ENCODE measurements around the gene EGF.

Gene EGF

GRCh38 chr4:109886303-109886702 lies 26.4 kb upstream of the EGF start:
- H3K27ac ChIP-seq = no peak overlapping the region
- TF ChIP-seq, protein P1, sequence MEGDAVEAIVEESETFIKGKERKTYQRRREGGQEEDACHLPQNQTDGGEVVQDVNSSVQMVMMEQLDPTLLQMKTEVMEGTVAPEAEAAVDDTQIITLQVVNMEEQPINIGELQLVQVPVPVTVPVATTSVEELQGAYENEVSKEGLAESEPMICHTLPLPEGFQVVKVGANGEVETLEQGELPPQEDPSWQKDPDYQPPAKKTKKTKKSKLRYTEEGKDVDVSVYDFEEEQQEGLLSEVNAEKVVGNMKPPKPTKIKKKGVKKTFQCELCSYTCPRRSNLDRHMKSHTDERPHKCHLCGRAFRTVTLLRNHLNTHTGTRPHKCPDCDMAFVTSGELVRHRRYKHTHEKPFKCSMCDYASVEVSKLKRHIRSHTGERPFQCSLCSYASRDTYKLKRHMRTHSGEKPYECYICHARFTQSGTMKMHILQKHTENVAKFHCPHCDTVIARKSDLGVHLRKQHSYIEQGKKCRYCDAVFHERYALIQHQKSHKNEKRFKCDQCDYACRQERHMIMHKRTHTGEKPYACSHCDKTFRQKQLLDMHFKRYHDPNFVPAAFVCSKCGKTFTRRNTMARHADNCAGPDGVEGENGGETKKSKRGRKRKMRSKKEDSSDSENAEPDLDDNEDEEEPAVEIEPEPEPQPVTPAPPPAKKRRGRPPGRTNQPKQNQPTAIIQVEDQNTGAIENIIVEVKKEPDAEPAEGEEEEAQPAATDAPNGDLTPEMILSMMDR (IDR thresholded peaks at IDR 0.05) = no peak

GRCh38 chr4:109887071-109887470 lies 25.6 kb upstream of the EGF start:
- TF ChIP-seq, protein P1 (IDR thresholded peaks at IDR 0.05) = no peak
- no peak overlapping the region for H3K4me3 ChIP-seq
- no peak for DNase-seq (ENCODE audit: low spot score)
- H3K27ac ChIP-seq = no peak overlapping the region

More at GRCh38 chr4:109886303-109886702, 26.4 kb upstream of the EGF start:
- no peak for DNase-seq (ENCODE audit: low spot score)
- H3K4me3 ChIP-seq = no peak overlapping the region

DNA sequence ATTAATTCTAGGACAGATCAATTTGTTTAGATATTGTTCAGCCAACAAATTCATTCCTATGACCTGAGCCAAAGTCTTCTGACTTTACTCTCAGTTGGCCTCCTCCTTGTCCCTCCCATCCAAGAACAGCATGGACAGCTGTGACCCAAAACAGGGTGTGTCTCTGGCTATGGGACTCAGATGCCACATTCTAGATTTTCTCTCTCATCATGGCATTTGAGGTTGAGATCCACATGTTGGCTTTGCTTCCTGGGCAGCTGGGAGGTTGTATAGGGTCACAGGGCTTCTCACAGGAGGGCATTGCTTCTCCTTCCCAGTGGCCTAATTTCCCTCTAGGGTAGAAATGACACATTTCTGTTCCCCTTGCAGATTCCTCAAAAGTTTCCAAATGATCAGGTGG lies 22.6 kb upstream of the EGF start:
- H3K4me3 ChIP-seq = no peak overlapping the region
- TF ChIP-seq, protein P1 (IDR thresholded peaks at IDR 0.05) = no peak
- H3K27ac ChIP-seq = no peak overlapping the region
- no peak for DNase-seq (ENCODE audit: low spot score)

- TF ChIP-seq, protein P1 (IDR thresholded peaks at IDR 0.05) = no peak
- Histone ChIP-seq H3K4me3 (no peak overlapping the region), H3K27ac (no peak overlapping the region)
- DNase-seq (ENCODE audit: low spot score) = no peak
Measured at GRCh38 chr4:109902559-109903251, 10.0 kb upstream of the EGF start.

GRCh38 chr4:109908731-109909130 lies 4.0 kb upstream of the EGF start:
- H3K4me3 ChIP-seq = no peak overlapping the region
- TF ChIP-seq, protein P1 (IDR thresholded peaks at IDR 0.05) = no peak
- H3K27ac ChIP-seq = no peak overlapping the region
- DNase-seq (ENCODE audit: low spot score) = no peak

DNA sequence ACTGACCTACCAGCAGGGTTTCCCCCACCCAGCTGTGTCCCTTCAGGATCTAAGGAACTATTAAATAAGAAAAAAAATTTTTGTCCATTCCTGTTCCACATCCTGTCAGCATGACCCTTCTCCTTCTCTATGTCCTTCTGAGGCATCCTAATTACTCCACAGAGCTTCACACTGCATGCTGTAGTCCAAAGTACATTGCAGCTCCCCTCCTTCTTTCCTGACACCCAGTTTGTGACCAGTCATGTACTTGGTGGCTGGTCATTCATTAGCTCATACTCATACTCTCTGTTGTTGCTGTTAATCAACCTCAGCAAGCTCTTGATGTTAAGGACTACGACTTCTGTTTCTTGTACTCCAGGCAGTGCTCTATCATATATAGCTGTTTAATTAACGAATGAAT lies 2.4 kb upstream of the EGF start:
- no peak for DNase-seq (ENCODE audit: low spot score)
- Histone ChIP-seq H3K27ac (no peak overlapping the region), H3K4me3 (no peak overlapping the region)
- TF ChIP-seq, protein P1 (IDR thresholded peaks at IDR 0.05) = no peak

GRCh38 chr4:109913596-109914241 lies 1.0 kb downstream of the EGF start:
- Histone ChIP-seq H3K27ac (no peak overlapping the region), H3K4me3 (no peak overlapping the region)
- no peak for DNase-seq (ENCODE audit: low spot score)
- TF ChIP-seq, protein P1 (IDR thresholded peaks at IDR 0.05) = no peak
